PC-3 (cell line): ENCODE results near the gene ZNF841. TPM values are rescaled to one million over a fixed set of nuclear protein-coding genes. Genes with fewer than 3 reads are reported as not detected.

Source experiments
- ATAC-seq: fragments of 200-7000 bp; cut with Tn5 transposase; 2 replicates; pipeline ENCODE4 v1.9.1; 2020; ENCODE audit warnings: mild to moderate bottlenecking, moderate library complexity
- BruUV-seq: library from RNA; stranded (reverse); fragments of 400-500 nt; replicated peaks from 2 replicates; lab custom pipeline; 2021; lab: Mats Ljungman, UMichigan
- CTCF ChIA-PET: fragments of 300-600 bp; sonication (Branson Sonifier 250); formaldehyde crosslinking; loops from one replicate; lab custom pipeline; 2022; ENCODE audit warnings: antibody characterized with exemption; lab: Charles Lee
- POLR2A ChIA-PET: fragments of 300-600 bp; sonication (Branson Sonifier 250); formaldehyde crosslinking; loops from one replicate; lab custom pipeline; 2022; ENCODE audit warnings: antibody characterized with exemption; ENCODE audit not compliant: unreplicated experiment; lab: Charles Lee
- DNase-seq: peaks from one replicate; pipeline ENCODE4 v3.0.0-alpha.2; 2015
- H2AFZ ChIP-seq: fragments of 300-600 bp; sonication (generic); 2 replicates; pipeline ENCODE4 v1.6.0; 2016; ENCODE audit warnings: antibody characterized with exemption, low read length
- H3F3A ChIP-seq: fragments of 300-600 bp; sonication (generic); one replicate; pipeline ENCODE4 v1.6.0; 2017; ENCODE audit warnings: antibody characterized with exemption, low read length, control low read depth, mild to moderate bottlenecking; ENCODE audit not compliant: unreplicated experiment
- H3K27ac ChIP-seq: fragments of 300-600 bp; sonication (generic); 2 replicates; pipeline ENCODE4 v1.5.1; 2016; ENCODE audit warnings: mild to moderate bottlenecking, low read length
- H3K27me3 ChIP-seq: fragments of 300-600 bp; sonication (generic); 2 replicates; pipeline ENCODE4 v1.6.1; 2016; ENCODE audit warnings: low read length, mixed read lengths
- H3K36me3 ChIP-seq: fragments of 300-600 bp; sonication (generic); 2 replicates; pipeline ENCODE4 v1.6.1; 2016; ENCODE audit warnings: low read depth, mixed run types, low read length, mixed read lengths
- H3K4me1 ChIP-seq: fragments of 300-600 bp; sonication (generic); 2 replicates; pipeline ENCODE4 v1.5.1; 2016; ENCODE audit warnings: low read length; ENCODE audit not compliant: insufficient read depth
- H3K4me2 ChIP-seq: fragments of 300-600 bp; sonication (generic); 2 replicates; pipeline ENCODE4 v1.6.0; 2016; ENCODE audit warnings: low read length
- H3K4me3 ChIP-seq: fragments of 300-600 bp; sonication (generic); 2 replicates; pipeline ENCODE4 v1.5.1; 2016; ENCODE audit warnings: mild to moderate bottlenecking, low read length, mixed read lengths
- H3K79me2 ChIP-seq: fragments of 300-600 bp; sonication (generic); 2 replicates; pipeline ENCODE4 v1.6.1; 2017; ENCODE audit warnings: low read length, mixed read lengths
- H3K9ac ChIP-seq: fragments of 300-600 bp; sonication (generic); 2 replicates; pipeline ENCODE4 v1.6.0; 2016; ENCODE audit warnings: mild to moderate bottlenecking, low read length
- H3K9me2 ChIP-seq: fragments of 300-600 bp; sonication (generic); replicated peaks from 2 replicates; pipeline ENCODE4 v1.6.1; 2016; ENCODE audit warnings: mixed run types, low read length, mixed read lengths
- H3K9me3 ChIP-seq: fragments of 300-600 bp; sonication (generic); 2 replicates; pipeline ENCODE4 v1.6.1; 2016; ENCODE audit warnings: low read length, mixed read lengths
- H4K20me1 ChIP-seq: fragments of 300-600 bp; sonication (generic); 2 replicates; pipeline ENCODE4 v1.6.1; 2016; ENCODE audit warnings: low read length, mixed read lengths
- EZH2 ChIP-seq: fragments of 300-600 bp; sonication (generic); IDR thresholded peaks from one replicate; pipeline ENCODE4 v1.6.1; 2017; ENCODE audit warnings: antibody characterized with exemption, mild to moderate bottlenecking, low read length; ENCODE audit not compliant: unreplicated experiment
- EZH2phosphoT487 ChIP-seq: fragments of 300-600 bp; sonication (generic); IDR thresholded peaks from 2 replicates; pipeline ENCODE4 v1.6.1; 2018; ENCODE audit warnings: mild to moderate bottlenecking, antibody characterized with exemption, low read length, borderline replicate concordance
- intact Hi-C: fragments of 100-400 bp; cut with micrococcal nuclease; formaldehyde crosslinking; loops from 2 replicates; pipeline ENCODE4 v1.9.0; 2023
- total RNA-seq: library from RNA; depleted of rRNA; stranded (reverse); fragments of >200 nt; gene quantifications from 2 replicates; pipeline ENCODE4 v1.2.3, GENCODE V29; 2014
- TF ChIP-seq, protein P1 (sequence below): fragments of 300-600 bp; sonication (generic); conservative IDR thresholded peaks from 2 replicates; pipeline ENCODE4 v1.5.1; 2017; ENCODE audit warnings: antibody characterized with exemption, low read depth, mild to moderate bottlenecking, low read length

ZNF841 gene
- total RNA-seq, 1 experiment from 2014 or later: 11.6 TPM

DNA sequence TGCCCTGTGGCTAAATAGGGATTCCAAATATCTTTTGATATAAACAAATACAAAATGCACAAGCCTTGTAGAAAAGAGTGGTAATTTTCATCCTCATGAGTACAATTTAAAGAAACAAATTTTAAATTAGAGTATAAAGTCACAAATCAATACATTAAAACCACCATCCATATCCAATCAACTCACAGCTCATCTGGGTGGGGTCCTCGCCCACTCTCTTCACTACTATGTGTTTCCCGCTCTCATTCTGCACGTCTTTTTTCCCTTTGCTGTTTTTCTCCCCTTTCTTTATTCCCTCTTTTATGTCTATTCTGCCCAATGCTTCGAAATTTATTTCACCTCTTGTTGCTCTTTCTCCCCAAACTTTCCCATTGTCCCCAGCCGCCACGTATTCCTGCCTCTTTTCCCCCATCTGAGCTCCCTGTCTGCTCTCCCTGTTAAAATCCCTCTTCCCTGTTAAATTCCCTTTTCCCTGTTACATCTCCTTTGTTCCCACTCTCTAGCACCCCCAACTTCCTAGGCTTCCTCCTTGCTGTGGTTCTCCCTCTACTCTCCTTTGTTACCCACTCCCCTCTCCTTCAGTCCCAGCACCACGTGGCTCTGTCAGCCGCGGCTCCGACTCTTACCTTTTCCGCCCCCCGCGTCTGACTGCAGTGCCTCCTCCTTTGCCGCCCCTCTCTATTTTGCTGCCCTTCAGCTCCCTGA is 42.9 kb upstream of the ZNF841 start:
- Histone ChIP-seq H3F3A (no peaks in the 10 kb centered on the region), H3K9me2 (no peaks in the 10 kb centered on the region), H2AFZ (peak overlapping the region; percentile 95), H3K79me2 (peaks cover 24% of the 10 kb centered on the region), H3K4me1 (peaks cover 7% of the 10 kb centered on the region; the same call in 1 of the 2 replicates), H3K27me3 (no peaks in the 10 kb centered on the region), H3K36me3 (peaks cover 40% of the 10 kb centered on the region), H3K9me3 (peaks cover 49% of the 10 kb centered on the region), H3K4me3 (peak overlapping the region; percentile 91), H3K27ac (peak overlapping the region; percentile 81), H3K4me2 (peak overlapping the region; percentile 94), H3K9ac (peak overlapping the region; percentile 92), H4K20me1 (no peaks in the 10 kb centered on the region)
- ChIA-PET POLR2A (interaction anchor here (0.5 to 0.6 kb wide), 2 partner anchors 31 to 51 kb away, joined by 3 read pairs; partner anchors contain the start of gene PPP2R1A), CTCF (interaction anchor here (0.6 kb wide), 1 partner anchor 51 kb away, joined by 4 read pairs; the partner anchor contains the start of gene PPP2R1A)
- intact Hi-C loops: no loop called here
- DNase-seq (peak; percentile 29), ATAC-seq (peak; percentile 16; the same call in 1 of the 2 replicates)
- TF ChIP-seq, protein P1, sequence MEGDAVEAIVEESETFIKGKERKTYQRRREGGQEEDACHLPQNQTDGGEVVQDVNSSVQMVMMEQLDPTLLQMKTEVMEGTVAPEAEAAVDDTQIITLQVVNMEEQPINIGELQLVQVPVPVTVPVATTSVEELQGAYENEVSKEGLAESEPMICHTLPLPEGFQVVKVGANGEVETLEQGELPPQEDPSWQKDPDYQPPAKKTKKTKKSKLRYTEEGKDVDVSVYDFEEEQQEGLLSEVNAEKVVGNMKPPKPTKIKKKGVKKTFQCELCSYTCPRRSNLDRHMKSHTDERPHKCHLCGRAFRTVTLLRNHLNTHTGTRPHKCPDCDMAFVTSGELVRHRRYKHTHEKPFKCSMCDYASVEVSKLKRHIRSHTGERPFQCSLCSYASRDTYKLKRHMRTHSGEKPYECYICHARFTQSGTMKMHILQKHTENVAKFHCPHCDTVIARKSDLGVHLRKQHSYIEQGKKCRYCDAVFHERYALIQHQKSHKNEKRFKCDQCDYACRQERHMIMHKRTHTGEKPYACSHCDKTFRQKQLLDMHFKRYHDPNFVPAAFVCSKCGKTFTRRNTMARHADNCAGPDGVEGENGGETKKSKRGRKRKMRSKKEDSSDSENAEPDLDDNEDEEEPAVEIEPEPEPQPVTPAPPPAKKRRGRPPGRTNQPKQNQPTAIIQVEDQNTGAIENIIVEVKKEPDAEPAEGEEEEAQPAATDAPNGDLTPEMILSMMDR: no peak
- TF ChIP-seq EZH2phosphoT487 (no peak), EZH2 (no peak)
- no TSS peak for BruUV-seq

DNA sequence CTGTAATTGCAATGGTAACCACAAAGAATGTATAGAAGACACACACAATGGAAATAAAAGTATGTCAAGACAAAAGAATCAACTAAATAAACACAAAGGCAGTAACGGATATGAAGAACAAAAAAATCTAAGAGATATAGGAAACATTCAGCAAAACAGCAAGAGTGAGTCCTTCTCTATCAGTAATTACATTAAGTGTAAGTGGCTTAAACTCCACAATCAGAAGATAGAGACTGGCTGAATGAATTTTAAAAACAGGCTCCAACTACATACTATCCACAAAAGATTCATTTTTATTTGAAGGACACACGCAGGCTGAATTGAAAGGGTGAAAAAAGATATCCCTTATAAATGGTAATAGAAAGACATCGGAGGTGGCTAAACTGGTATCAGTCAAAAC is 24.7 kb upstream of the ZNF841 start:
- BruUV-seq: no TSS peak
- CTCF ChIA-PET: no interaction called here
- Histone ChIP-seq H3K9ac (no peak overlapping the region), H3K79me2 (no peaks in the 10 kb centered on the region), H3K36me3 (peaks cover 98% of the 10 kb centered on the region), H2AFZ (no peak overlapping the region), H3K27me3 (no peaks in the 10 kb centered on the region), H3K27ac (no peak overlapping the region), H3K9me2 (no peaks in the 10 kb centered on the region), H3K4me2 (no peak overlapping the region), H3K4me1 (no peaks in the 10 kb centered on the region), H3F3A (no peaks in the 10 kb centered on the region), H4K20me1 (no peaks in the 10 kb centered on the region), H3K9me3 (peaks cover 89% of the 10 kb centered on the region), H3K4me3 (peak overlapping the region; percentile 4; the same call in 1 of the 2 replicates)
- no peak for TF ChIP-seq EZH2
- TF ChIP-seq, protein P1: no peak
- POLR2A ChIA-PET: no interaction called here
- ATAC-seq: no peak
- DNase-seq: no peak
- intact Hi-C loops: no loop called here

DNA sequence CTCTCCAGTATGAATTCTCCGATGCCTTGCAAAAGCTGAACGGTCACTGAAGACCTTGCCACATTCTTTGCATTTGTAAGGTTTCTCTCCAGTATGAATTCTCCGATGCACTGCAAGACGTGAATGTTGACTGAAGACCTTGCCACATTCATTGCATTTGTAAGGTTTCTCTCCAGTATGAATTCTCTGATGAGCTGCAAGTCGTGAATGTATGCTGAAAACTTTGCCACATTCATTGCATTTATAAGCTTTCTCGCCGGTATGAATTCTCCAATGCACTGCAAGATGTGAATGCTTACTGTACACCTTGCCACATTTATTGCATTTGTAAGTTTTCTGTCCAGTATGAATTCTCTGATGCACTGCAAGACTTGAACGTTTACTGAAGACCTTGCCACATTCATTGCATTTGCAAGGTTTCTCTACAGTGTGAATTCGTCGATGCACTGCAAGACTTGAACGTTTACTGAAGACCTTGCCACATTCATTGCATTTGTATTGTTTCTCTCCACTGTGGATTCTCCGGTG is 20.0 kb upstream of the ZNF841 start:
- intact Hi-C loops: no loop called here
- H3K4me1 ChIP-seq: no peaks in the 10 kb centered on the region
- TF ChIP-seq EZH2phosphoT487 (no peak), EZH2 (no peak)
- TF ChIP-seq, protein P1: no peak
- peaks cover 88% of the 10 kb centered on the region for H3K36me3 ChIP-seq
- POLR2A ChIA-PET: no interaction called here
- ATAC-seq (no peak), DNase-seq (no peak)
- no peak overlapping the region for H3K27ac ChIP-seq
- H3K27me3 ChIP-seq: no peaks in the 10 kb centered on the region
- H4K20me1 ChIP-seq: no peaks in the 10 kb centered on the region
- peaks cover 94% of the 10 kb centered on the region for H3K9me3 ChIP-seq
- H3K79me2 ChIP-seq: no peaks in the 10 kb centered on the region
- no peaks in the 10 kb centered on the region for H3F3A ChIP-seq
- no TSS peak for BruUV-seq
- H3K9ac ChIP-seq: no peak overlapping the region
- H2AFZ ChIP-seq: no peak overlapping the region
- CTCF ChIA-PET: no interaction called here
- H3K4me3 ChIP-seq: peak overlapping the region; percentile 18; the same call in 1 of the 2 replicates
- no peak overlapping the region for H3K4me2 ChIP-seq
- H3K9me2 ChIP-seq: no peaks in the 10 kb centered on the region
